ENCODE results near the gene CTTNBP2.

The CTTNBP2 gene

GRCh38 chr7:117759950-117760640 is 113.1 kb downstream of the CTTNBP2 start:
- no peaks in the 10 kb centered on the region for H3K27me3 ChIP-seq (ENCODE audit: control insufficient read depth, insufficient read depth, low read length)
- H3K9me3 ChIP-seq (ENCODE audit: control insufficient read depth, low read depth, low read length), result no peaks in the 10 kb centered on the region
- H3K4me1 ChIP-seq (ENCODE audit: control insufficient read depth, low read depth, low read length), result no peaks in the 10 kb centered on the region
- no peak overlapping the region for H3K9ac ChIP-seq (ENCODE audit: low read length)
- H3K27ac ChIP-seq (ENCODE audit: low read length), result no peak overlapping the region
- no peak overlapping the region for H3K4me3 ChIP-seq (ENCODE audit: low read length)
- H3K36me3 ChIP-seq (ENCODE audit: control insufficient read depth, low read depth, low read length), result peaks cover 27% of the 10 kb centered on the region

- Histone ChIP-seq H3K36me3 (ENCODE audit: control insufficient read depth, low read depth, low read length) (peaks cover 39% of the 10 kb centered on the region), H3K9me3 (ENCODE audit: control insufficient read depth, low read depth, low read length) (no peaks in the 10 kb centered on the region), H3K4me1 (ENCODE audit: control insufficient read depth, low read depth, low read length) (no peaks in the 10 kb centered on the region), H3K27ac (ENCODE audit: low read length) (no peak overlapping the region), H3K9ac (ENCODE audit: low read length) (no peak overlapping the region), H3K27me3 (ENCODE audit: control insufficient read depth, insufficient read depth, low read length) (no peaks in the 10 kb centered on the region), H3K4me3 (ENCODE audit: low read length) (no peak overlapping the region)
Observed at GRCh38 chr7:117757440-117757839, 115.8 kb downstream of the CTTNBP2 start.

- Histone ChIP-seq H3K27me3 (ENCODE audit: control insufficient read depth, insufficient read depth, low read length) (no peaks in the 10 kb centered on the region), H3K4me1 (ENCODE audit: control insufficient read depth, low read depth, low read length) (no peaks in the 10 kb centered on the region), H3K27ac (ENCODE audit: low read length) (no peak overlapping the region), H3K9ac (ENCODE audit: low read length) (no peak overlapping the region), H3K36me3 (ENCODE audit: control insufficient read depth, low read depth, low read length) (peaks cover 39% of the 10 kb centered on the region), H3K9me3 (ENCODE audit: control insufficient read depth, low read depth, low read length) (no peaks in the 10 kb centered on the region), H3K4me3 (ENCODE audit: low read length) (no peak overlapping the region)
Observed at GRCh38 chr7:117756586-117757085, 116.6 kb downstream of the CTTNBP2 start.

- H3K9me3 ChIP-seq (ENCODE audit: control insufficient read depth, low read depth, low read length), result no peaks in the 10 kb centered on the region
- H3K27me3 ChIP-seq (ENCODE audit: control insufficient read depth, insufficient read depth, low read length), result no peaks in the 10 kb centered on the region
- no peak overlapping the region for H3K9ac ChIP-seq (ENCODE audit: low read length)
- H3K4me1 ChIP-seq (ENCODE audit: control insufficient read depth, low read depth, low read length), result peaks cover 4% of the 10 kb centered on the region
- peaks cover 35% of the 10 kb centered on the region for H3K36me3 ChIP-seq (ENCODE audit: control insufficient read depth, low read depth, low read length)
- no peak overlapping the region for H3K4me3 ChIP-seq (ENCODE audit: low read length)
- no peak overlapping the region for H3K27ac ChIP-seq (ENCODE audit: low read length)
Observed at GRCh38 chr7:117755136-117755535, 118.1 kb downstream of the CTTNBP2 start.

DNA sequence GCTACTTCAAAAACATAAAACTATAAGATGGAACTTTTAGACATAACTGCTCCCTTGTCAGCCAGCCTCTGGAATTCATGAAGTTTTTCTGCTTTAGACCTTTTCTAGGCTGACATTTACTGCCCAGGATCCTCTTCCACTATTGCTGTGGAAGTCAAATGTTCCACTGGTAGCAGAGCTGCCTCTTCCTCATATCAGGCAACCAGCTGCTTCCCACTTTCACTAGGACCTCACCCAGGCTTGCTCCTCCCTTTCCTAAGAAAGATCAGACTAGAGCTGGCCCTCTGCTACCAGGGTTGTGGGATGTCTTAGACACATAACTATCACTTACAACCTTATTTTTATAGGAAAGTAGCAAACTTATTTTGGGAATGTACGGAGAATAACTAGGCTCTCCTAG is 121.5 kb downstream of the CTTNBP2 start:
- H3K27ac ChIP-seq (ENCODE audit: low read length), result no peak overlapping the region
- no peak overlapping the region for H3K9ac ChIP-seq (ENCODE audit: low read length)
- no peak overlapping the region for H3K4me3 ChIP-seq (ENCODE audit: low read length)
- no peaks in the 10 kb centered on the region for H3K27me3 ChIP-seq (ENCODE audit: control insufficient read depth, insufficient read depth, low read length)
- H3K36me3 ChIP-seq (ENCODE audit: control insufficient read depth, low read depth, low read length), result peaks cover 29% of the 10 kb centered on the region
- H3K4me1 ChIP-seq (ENCODE audit: control insufficient read depth, low read depth, low read length), result peaks cover 4% of the 10 kb centered on the region
- no peaks in the 10 kb centered on the region for H3K9me3 ChIP-seq (ENCODE audit: control insufficient read depth, low read depth, low read length)

DNA sequence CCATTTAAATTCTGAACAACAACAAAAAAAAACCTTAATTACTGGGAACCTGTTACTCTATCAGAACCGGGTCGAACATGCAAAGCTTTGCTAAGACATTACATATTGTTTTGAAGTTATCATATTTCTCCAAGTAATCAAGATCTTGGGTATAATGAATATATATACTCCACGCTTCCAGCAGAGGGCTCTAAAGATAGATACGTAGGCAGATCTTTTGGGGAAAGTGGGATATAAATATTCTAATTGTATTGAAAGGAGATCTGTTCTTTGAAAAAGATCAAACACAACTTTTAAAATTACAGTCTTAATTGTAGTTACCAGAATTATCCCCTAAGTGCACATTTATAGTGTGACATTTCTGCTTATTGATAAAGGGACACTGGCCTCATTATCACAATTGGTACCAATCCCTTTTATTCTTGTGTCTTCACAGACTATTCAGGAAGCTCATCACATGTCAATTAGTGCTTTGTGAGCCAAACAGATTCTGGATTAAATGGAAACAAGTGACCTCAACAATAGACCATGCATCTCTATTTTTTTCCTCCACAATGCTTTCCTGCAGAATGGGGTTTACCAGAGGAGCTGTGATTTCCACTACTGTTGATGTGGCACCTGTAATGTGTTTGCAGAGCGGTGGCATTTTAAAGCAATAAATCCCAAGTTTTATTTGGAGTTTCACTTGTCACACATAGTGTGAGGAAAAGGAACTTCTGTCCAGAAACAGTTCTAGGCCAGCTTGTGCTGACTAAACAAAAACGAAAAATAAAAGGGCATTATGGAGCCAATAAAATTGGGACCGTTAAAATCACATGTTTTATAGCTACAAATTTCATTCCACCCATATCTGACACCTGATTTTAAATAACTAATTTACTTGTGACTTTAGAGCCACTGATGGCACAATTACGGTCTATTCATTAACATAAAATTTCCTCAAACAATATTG is 122.4 kb downstream of the CTTNBP2 start:
- no peaks in the 10 kb centered on the region for H3K9me3 ChIP-seq (ENCODE audit: control insufficient read depth, low read depth, low read length)
- no peak overlapping the region for H3K4me3 ChIP-seq (ENCODE audit: low read length)
- H3K9ac ChIP-seq (ENCODE audit: low read length), result no peak overlapping the region
- no peak overlapping the region for H3K27ac ChIP-seq (ENCODE audit: low read length)
- peaks cover 22% of the 10 kb centered on the region for H3K36me3 ChIP-seq (ENCODE audit: control insufficient read depth, low read depth, low read length)
- H3K27me3 ChIP-seq (ENCODE audit: control insufficient read depth, insufficient read depth, low read length), result no peaks in the 10 kb centered on the region
- H3K4me1 ChIP-seq (ENCODE audit: control insufficient read depth, low read depth, low read length), result peaks cover 4% of the 10 kb centered on the region

- H3K27ac ChIP-seq (ENCODE audit: low read length), result no peak overlapping the region
- no peaks in the 10 kb centered on the region for H3K27me3 ChIP-seq (ENCODE audit: control insufficient read depth, insufficient read depth, low read length)
- no peak overlapping the region for H3K4me3 ChIP-seq (ENCODE audit: low read length)
- H3K4me1 ChIP-seq (ENCODE audit: control insufficient read depth, low read depth, low read length), result no peaks in the 10 kb centered on the region
- H3K9me3 ChIP-seq (ENCODE audit: control insufficient read depth, low read depth, low read length), result no peaks in the 10 kb centered on the region
- no peak overlapping the region for H3K9ac ChIP-seq (ENCODE audit: low read length)
- peaks cover 24% of the 10 kb centered on the region for H3K36me3 ChIP-seq (ENCODE audit: control insufficient read depth, low read depth, low read length)
Observed at GRCh38 chr7:117741962-117742361, 131.3 kb downstream of the CTTNBP2 start.

DNA sequence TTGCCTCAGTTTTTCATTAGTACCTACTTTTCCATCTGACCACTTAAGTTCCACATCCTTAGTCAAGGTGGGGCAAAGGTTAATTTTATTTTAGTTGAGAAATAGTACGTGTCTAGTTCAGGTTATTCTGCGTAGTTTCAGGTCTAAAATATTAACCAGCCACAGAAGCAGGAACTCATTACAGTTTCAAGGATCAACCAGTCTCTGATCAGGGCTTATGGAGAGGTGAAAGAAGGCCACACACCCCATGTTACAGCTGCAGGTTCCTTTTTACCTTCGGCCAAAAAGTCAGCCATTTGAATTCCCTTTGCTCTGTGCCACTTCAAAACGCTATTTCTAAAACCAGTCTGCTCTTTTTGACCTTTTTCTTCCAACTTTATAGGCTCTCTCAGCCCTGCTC is 134.2 kb downstream of the CTTNBP2 start:
- no peak overlapping the region for H3K27ac ChIP-seq (ENCODE audit: low read length)
- no peaks in the 10 kb centered on the region for H3K27me3 ChIP-seq (ENCODE audit: control insufficient read depth, insufficient read depth, low read length)
- H3K9ac ChIP-seq (ENCODE audit: low read length), result no peak overlapping the region
- no peak overlapping the region for H3K4me3 ChIP-seq (ENCODE audit: low read length)
- peaks cover 21% of the 10 kb centered on the region for H3K36me3 ChIP-seq (ENCODE audit: control insufficient read depth, low read depth, low read length)
- H3K4me1 ChIP-seq (ENCODE audit: control insufficient read depth, low read depth, low read length), result no peaks in the 10 kb centered on the region
- no peaks in the 10 kb centered on the region for H3K9me3 ChIP-seq (ENCODE audit: control insufficient read depth, low read depth, low read length)

GRCh38 chr7:117737926-117738325 is 135.3 kb downstream of the CTTNBP2 start:
- Histone ChIP-seq H3K9ac (ENCODE audit: low read length) (no peak overlapping the region), H3K4me3 (ENCODE audit: low read length) (no peak overlapping the region), H3K9me3 (ENCODE audit: control insufficient read depth, low read depth, low read length) (no peaks in the 10 kb centered on the region), H3K27me3 (ENCODE audit: control insufficient read depth, insufficient read depth, low read length) (no peaks in the 10 kb centered on the region), H3K27ac (ENCODE audit: low read length) (no peak overlapping the region), H3K4me1 (ENCODE audit: control insufficient read depth, low read depth, low read length) (no peaks in the 10 kb centered on the region), H3K36me3 (ENCODE audit: control insufficient read depth, low read depth, low read length) (peaks cover 30% of the 10 kb centered on the region)

- Histone ChIP-seq H3K4me1 (ENCODE audit: control insufficient read depth, low read depth, low read length) (no peaks in the 10 kb centered on the region), H3K36me3 (ENCODE audit: control insufficient read depth, low read depth, low read length) (peaks cover 44% of the 10 kb centered on the region), H3K9ac (ENCODE audit: low read length) (no peak overlapping the region), H3K9me3 (ENCODE audit: control insufficient read depth, low read depth, low read length) (no peaks in the 10 kb centered on the region), H3K27ac (ENCODE audit: low read length) (no peak overlapping the region), H3K27me3 (ENCODE audit: control insufficient read depth, insufficient read depth, low read length) (no peaks in the 10 kb centered on the region), H3K4me3 (ENCODE audit: low read length) (no peak overlapping the region)
Observed at GRCh38 chr7:117731455-117731854, 141.8 kb downstream of the CTTNBP2 start.

DNA sequence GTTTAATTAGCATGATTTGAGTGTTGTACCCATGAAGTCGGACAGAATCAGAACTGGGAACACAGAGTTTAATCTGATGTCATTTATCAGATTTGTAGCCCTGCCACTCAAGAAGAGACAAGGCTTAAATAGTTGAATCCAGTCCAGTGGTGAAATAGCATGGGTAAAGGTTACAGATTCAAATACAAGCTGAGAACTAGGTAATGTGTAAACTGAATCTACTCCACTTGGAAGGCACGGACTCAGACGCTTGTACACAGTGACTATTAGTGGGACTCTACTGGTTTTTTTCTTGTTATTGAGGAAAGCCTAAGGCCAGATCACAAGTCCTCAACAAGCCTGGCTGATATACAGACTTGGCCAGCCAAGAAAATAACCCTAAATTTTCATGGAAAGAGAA is 142.9 kb downstream of the CTTNBP2 start:
- Histone ChIP-seq H3K9me3 (ENCODE audit: control insufficient read depth, low read depth, low read length) (no peaks in the 10 kb centered on the region), H3K36me3 (ENCODE audit: control insufficient read depth, low read depth, low read length) (peaks cover 48% of the 10 kb centered on the region), H3K27ac (ENCODE audit: low read length) (no peak overlapping the region), H3K9ac (ENCODE audit: low read length) (no peak overlapping the region), H3K27me3 (ENCODE audit: control insufficient read depth, insufficient read depth, low read length) (no peaks in the 10 kb centered on the region), H3K4me3 (ENCODE audit: low read length) (no peak overlapping the region), H3K4me1 (ENCODE audit: control insufficient read depth, low read depth, low read length) (no peaks in the 10 kb centered on the region)

Data from iPS-18a (cell line).